HG02571 (cell line): ENCODE data around the gene SPTLC2.
"Not testable (repeated sequence)": the region's sequence is repeated elsewhere in the genome, so short reads cannot be mapped to it uniquely, and the experiment has no call there.

Source experiments
- ATAC-seq: cut with Tn5 transposase; IDR thresholded peaks from one replicate; pipeline ENCODE4 v1.9.1; 2021; ENCODE audit warnings: mild to moderate bottlenecking, moderate library complexity; ENCODE audit not compliant: unreplicated experiment

The SPTLC2 gene

DNA sequence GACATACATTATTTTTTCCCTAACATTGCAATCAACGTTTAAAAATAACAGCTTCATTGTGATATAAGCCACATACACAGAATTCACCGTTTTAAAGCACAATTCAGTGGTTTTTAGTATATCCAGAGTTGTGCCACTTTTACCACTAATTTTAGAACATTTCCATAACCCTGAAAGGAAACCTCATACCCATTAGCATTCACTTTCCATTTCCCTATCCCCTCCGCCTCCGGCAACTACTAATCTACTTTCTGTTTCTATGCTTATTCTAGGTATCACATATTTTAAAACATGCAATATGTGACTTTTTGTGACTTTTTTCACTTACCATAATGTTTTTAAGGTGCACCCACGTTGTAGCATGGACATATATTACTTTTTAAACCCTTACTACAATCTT, 62.2 kb downstream of the SPTLC2 start:
- peak; percentile 54 for ATAC-seq

DNA sequence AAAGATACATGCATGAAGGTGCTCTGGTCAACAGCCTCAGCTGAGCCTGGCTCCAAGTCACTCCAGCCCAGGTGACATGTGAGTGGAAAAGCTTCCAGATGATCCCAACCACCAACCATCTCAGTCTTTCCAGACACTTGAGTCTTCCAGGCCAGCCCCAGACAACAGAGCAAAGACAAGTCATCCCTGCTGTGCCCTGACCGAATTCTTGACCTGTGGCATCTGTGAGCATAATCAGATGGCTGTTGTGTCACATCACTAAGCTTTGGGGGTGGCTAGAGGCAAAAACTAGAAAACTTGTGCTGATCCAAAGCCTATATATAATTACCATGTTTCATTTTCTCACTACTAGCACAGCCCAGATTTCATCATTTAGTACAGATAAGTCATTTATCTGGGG, 67.0 kb downstream of the SPTLC2 start:
- no peak for ATAC-seq

DNA sequence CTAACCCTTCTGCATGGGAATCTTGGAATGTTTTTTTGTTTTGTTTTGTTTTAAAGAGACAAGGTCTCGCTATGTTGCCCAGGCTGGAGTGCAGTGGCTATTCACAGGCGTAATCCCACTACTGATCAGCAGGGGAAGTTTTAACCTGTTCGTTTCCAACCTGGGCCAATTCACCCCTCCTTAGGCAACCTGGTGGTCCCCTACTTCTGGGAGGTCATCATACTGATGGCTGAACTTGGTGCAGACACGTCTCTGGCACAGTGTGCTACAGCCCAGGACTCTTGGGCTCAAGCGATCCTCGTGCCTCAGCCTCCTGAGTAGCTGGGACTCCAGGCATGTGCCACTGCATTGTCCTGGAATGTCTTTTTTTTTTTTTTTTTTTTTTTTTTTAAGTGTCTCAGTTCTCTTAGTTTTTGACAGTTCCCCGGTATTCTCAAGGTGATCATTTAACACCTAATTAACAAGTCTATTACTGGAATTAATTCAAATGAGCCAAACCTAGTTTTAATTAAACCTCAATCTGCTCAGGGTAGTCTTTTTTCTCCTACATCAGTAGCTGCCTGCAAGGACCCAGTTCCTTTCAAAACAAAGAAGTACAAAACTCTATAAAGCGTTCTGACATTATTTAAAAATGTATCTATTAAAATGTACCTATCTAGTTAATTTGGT, 68.8 kb downstream of the SPTLC2 start:
- no peak for ATAC-seq

DNA sequence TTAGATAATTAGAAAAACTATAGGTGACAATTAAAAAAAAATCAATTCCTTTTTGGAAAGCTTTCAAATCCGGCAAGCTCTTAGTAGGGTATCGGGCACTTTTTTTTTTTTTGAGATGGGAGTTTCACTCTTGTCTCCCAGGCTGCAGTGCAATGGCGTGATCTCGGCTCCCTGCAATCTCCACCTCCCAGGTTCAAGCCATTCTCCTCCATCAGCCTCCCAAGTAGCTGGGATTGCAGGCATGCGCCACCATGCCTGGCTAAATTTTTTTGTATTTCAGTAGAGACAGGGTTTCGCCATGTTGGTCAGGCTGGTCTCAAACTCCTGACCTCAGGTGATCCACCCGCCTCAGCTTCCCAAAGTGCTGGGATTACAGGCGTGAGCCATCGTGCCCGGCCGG, 71.3 kb downstream of the SPTLC2 start:
- ATAC-seq, result not testable (repeated sequence)

DNA sequence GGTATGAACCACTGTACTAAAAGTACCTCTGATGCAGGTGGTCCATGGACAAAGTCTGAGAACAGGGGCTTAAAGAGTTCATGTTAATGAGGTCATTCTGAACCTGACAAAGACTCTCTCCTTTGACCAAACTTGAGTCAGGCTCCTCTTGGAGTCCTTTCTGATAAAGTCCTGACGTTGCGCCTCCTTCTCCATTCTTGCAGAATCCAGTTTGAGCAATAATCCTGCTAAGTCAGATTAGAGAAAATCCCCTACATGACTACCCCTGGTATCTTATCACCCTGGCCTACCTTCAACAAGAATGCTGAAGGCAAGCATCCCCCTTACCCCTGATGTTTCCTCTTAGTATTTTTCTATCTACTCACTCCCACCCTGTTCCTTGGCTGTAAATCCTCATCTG, 71.9 kb downstream of the SPTLC2 start:
- ATAC-seq, result no peak

DNA sequence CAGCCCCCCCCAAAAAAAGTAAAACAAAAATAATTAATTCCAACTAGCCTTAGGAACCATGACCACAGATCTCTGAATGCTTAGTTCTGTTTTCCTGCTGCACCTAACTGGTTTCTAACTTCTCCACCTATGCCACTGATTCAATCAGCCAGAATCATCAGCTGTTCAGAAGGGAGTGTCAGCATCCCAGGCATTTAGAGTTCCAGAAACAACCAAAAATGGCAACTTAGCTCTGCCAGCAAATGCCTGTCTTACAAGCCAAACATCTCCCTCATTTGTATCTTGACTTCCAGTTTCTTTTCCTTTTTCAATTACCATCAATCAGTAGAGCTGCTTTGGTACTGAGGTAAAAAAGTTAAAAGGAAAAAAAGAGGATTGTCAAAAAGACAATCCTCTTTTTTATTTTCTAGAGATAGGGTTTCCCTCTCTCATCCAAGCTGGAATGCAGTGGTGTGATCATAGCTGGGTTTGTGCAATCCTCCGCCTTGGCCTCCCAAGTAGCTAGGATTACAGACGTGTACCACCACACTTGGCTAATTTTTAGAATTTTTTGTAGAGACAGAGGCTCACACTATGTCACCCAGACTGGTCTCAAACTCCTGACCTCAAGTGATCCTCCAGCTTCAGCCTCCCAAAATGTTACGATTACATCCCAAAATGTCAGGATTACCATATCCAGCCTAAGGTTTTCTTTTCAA, 72.7 kb downstream of the SPTLC2 start:
- no peak for ATAC-seq

DNA sequence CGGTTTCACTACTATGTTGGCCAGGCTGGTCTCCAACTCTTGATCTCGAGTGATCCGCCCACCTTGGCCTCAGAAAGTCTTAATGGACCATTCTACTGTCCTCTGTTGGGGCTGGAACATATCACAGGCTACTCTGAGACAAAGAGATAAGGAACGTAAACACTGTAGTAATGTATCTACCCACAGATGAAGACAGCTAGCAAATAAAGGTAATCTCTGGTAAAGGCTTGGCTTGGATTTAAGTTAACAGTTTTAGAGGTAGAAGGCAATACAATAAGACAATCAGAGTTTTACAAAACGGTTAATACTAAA, 73.2 kb downstream of the SPTLC2 start:
- no peak for ATAC-seq

DNA sequence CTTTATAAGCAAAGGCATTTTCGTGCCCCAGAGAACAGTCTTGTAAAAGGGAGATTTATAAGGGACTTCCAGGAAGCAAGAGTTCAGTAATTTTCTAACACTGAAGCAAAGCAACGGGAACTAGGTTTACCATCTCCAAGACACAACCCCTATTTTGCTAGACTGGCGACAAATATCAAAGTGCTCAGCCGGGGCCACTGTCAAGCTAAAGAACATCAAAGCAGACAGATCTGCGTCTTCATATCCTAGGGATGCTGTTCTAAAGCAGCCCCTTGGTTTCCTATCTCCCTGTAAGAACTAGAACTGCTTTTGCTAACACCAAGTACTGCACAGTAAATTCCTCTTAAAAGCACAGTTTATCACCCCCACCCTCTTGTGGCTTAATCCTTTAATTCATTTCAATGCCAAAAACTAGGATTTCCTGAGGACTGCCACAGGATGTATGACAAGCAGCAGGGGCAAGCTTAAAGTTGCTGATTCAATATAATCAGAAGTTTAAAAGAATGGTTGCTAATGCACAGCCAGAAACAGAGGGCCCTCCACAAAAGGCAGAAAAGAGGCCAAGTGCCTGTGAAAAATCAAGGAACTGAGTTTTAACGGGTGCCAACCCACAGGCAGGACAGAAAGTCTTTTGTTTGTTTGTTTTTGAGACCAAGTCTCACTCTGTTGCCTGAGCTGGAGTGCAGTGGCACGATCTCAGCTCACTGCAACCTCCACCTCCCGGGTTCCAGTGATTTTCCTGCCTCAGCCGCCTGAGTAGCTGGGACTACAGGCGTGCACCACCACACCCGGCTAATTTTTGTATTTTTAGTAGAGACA, 73.8 kb downstream of the SPTLC2 start:
- ATAC-seq, result no peak

DNA sequence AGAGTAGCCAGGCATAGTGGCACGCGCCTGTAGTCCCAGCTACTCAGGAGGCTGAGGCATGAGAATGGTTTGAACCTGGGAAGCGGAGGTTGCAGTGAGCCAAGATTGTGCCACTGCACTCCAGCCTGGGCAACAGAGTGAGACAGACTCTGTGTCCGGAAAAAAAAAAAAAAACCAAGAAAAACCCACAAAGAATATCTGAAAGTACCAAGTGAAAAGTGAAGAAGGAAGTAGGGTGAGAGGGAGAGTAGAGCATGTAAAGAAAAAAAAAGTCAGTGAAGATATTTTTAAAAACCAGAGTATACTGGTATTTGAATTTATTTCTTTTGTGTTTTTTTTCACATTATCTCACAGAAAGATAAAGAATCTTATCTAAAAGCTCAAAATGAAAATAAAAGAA, 74.5 kb downstream of the SPTLC2 start:
- no peak for ATAC-seq

DNA sequence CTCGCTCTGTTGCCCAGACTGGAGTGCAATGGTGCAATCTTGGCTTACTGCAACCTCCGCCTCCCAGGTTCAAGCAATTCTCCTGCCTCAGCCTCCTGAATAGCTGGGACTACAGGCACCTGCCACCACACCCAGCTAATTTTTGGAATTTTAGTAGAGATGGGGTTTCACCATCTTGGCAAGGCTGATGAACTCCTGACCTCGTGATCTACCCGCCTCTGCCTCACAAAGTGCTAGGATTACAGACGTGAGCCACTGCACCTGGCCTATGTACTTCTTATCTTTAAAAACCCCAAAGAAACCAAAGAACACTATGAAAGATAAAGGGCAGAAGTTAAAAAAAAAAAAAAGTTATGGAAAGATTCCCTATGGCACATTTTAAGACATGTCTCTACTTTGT, 79.5 kb downstream of the SPTLC2 start:
- ATAC-seq, result not testable (repeated sequence)

DNA sequence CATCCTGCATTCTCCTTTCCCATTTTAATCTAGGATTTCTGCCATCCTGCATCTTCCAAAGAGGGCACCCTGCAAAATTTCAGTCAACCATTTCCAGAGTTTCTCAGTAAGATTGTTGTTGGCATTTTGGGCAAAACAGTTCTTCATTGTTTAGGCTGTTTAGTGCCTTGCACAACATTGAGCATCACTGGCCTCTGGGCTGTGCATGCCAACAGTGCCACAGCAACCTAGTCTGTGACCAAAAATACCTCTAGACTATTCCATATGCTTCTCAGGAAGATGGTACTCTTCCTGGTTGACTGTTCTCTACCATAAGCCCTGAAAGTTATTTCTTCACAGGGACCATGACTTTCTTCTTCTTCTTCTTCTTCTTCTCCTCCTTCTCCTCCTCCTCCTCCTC, 85.4 kb downstream of the SPTLC2 start:
- ATAC-seq, result no peak

DNA sequence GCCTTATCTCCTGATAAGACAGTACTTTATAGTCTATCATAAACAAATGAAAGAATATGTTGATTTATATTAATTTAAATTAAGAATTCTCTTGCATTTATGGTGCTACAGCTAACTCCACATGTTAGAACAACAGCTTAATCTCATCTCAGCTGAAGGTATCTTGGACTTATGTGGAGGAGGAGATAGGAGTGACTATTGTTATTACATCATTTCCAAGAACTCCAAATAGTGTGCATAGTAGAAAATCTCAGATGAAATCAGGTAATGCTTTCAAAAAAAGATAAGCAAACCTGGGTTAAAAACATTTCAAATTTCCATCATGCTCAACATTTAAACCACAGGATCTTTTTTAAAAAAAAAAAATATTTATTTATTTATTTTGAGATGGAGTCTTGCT, 86.5 kb downstream of the SPTLC2 start:
- ATAC-seq, result no peak

DNA sequence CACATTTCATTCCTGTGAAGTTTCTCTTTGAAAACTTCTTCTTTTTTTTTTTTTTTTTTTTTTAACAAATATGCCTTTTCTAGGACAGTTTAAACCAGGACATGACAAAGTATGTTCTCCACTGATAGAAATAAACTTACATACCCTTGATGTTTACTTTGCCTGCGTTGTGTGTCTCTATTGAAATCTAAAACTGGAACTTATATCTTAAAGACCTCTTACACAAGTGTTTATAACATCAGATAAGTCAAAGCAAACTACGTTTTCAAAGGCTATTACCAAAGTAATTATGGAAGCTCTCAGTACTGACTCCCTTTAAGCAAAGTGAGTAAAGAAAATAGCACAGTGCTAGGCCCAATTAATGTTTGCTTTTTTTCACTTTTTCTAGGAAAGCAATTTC, 87.2 kb downstream of the SPTLC2 start:
- no peak for ATAC-seq

DNA sequence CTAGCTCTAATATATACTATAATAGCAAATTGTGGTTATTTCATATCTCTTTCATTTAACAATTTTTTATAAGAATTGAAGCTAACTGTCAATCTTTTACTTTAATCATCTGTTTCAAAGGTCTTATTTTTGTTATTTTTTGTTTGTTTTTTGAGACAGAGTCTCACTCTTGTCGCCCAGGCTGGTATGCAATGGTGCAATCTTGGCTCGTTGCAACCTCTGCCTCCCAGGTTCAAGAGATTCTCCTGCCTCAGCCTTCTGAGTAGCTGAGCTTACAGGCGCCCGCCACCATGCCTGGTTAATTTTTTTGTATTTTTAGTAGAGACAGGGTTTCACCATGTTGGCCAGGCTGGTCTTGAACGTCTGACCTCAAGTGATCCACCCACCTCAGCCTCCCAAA, 87.7 kb downstream of the SPTLC2 start:
- ATAC-seq, result not testable (repeated sequence)

DNA sequence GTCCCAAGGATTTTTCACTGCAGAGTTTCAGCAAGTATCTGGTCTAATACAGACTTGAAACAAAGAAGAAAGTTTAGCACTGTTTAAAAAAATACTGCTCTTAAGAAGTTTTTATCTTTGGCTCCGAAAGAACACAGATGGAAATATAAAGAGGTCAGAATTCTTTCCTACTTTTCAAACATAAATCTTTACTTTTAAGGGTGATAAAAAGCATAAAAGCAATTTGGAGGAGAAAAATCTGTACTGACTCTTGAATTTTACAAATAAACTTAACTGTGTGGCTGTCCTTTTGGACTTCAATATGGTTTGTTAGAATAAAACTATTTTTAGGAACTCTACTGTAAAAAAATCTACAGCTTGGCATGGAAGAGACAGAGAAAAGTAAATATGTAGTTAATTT, 90.2 kb downstream of the SPTLC2 start:
- ATAC-seq, result no peak

DNA sequence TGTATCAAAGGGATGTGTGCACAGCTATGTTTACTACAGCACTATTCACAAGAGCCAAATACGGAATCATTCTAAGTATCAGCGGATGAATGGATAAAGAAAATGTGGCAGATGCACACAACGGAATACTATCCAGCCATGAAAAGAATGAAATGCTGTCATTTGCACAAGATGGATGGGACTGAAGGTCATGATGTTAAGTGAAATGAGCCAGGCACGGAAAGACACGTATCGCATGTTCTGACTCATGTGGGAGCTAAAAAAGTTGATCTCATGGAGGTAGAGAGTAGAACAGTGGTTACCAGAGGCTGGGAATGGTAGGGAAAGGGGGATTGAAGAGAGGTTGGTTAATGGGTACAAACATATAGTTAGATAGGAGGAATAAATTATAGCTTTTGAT, 91.9 kb downstream of the SPTLC2 start:
- ATAC-seq, result no peak

DNA sequence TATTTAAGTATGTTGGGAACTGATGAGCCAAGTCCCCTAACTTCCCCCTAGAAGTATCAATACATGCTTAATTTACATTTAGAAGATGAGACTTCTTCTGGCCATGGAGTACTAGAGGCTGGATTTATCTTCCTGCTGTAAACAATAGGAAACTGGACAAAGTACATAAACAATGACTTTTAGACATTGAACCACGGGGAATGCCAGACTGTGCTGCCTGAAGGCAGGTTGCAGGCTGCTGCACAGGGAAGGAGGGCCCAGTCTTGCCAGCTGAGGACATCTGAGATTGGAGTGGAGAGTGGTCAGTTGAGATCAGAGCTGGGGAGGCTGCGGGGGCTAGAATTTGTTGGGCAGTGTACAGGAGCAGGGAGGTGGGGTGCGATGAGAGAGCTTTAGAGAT, 93.3 kb downstream of the SPTLC2 start:
- no peak for ATAC-seq

DNA sequence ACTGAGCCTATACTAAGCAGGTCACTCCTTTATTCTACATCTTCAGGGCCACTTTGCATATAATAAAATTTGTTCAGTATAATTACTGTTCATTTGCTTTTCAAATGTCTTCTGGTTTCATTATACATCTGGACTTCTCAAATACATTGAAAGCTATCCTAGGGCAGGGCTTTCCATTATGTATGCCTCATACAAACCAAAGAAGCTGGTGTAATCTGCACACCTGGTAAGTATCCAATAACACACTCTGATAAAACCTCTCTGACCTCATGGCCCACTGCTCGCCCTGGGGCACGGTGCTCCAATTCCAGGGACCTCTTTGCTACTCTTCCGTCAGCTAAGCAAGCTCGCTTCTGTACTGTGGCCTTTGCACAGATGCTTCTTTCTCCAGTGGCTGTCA, 95.9 kb downstream of the SPTLC2 start:
- ATAC-seq, result no peak

DNA sequence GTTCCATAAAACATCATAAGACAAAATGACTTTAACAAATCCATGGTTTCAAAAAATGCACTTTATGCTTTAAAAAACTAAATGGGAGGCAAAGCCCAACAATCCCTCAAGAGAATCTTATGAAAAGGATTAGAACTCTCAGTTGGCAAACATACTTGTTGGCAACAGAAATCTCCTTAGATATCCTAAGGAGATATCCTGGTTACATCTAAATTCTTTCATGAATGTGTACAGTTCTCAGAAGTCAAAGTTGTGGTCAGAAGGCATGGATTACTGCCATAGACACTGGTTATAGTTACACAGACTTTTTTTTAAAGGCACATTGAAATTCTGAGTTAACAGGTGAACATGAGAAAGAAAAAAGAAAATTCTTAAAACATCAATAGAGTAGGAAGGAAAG, 100.3 kb downstream of the SPTLC2 start:
- ATAC-seq, result no peak

DNA sequence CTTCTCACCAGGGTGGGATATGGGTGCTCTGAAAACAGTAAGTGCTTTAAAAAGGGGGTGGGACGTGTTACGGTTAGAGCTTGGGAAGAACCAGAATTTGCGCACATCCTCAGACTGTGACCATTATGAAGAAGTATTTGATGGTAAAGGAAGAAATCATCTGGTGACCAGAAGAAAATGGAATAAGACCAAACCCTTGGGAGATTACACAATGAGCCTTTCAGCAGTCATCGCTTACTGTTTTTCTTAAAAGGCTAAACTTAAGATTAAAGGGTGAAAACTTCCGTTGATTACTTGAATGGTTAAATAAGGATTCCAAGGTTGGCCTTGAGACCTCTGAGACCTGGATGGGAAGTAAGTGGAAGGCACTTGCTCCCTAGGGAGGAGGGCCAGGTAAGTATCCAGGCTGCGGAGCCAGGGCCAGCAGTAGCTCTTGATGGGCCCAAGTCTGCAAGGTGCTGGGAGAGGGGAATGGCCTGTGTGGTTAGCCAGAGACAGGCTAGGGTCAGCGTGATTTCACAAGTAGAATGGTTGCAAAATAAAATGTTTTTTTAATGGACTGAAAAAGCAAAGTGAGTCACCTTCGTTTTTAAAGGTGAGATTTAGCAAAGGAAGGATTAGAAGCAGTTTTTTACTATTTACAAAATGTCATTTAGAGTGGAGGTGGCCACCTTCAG, 104.8 kb downstream of the SPTLC2 start:
- no peak for ATAC-seq

DNA sequence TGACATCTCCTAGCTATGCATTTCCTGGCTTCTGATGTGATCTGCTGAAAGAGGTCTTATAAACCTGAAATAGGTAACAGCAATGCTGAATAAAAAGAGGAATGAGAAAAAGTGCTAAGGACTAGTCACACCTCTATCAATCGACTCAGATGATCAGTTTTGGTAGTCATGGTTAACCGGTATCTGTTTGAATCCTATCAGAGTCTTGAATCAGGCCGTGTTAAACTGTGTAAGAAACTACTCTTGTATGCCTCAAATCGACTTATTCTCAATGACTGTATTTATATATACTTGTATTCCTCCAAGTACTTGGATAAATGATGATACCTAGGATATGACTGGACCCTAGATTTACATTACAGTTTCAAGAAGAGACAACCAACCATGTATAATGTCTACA, 107.1 kb downstream of the SPTLC2 start:
- no peak for ATAC-seq

DNA sequence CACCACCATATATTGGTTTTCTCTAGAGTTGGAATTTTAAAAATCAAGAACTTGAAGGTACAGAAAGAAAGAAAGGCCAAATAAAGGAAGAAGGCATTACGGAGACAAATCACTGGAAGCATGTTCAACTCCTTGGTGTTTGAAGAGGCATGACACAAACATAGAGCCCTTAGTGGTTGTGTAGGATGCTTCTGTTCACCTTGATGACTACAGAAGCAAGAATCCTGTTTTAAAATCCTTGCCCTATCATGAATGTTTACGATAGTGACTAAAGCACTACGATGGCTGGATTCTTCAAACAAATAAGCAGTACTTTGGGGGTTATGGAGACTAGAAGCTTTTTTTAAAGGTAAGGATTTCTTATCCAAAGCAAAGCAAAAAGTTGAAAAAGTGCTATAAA, 107.6 kb downstream of the SPTLC2 start:
- no peak for ATAC-seq
